GM21528 (cell line): ENCODE measurements around the gene ZNF80.
A peak's percentile ranks its signal among the peaks of the same experiment; 100 is the strongest.

ENCODE experiments used
- ATAC-seq: cut with Tn5 transposase; IDR thresholded peaks from one replicate; pipeline ENCODE4 v1.9.1; 2021; ENCODE audit warnings: mild to moderate bottlenecking, moderate library complexity; ENCODE audit not compliant: unreplicated experiment, low FRiP score

The ZNF80 gene

DNA sequence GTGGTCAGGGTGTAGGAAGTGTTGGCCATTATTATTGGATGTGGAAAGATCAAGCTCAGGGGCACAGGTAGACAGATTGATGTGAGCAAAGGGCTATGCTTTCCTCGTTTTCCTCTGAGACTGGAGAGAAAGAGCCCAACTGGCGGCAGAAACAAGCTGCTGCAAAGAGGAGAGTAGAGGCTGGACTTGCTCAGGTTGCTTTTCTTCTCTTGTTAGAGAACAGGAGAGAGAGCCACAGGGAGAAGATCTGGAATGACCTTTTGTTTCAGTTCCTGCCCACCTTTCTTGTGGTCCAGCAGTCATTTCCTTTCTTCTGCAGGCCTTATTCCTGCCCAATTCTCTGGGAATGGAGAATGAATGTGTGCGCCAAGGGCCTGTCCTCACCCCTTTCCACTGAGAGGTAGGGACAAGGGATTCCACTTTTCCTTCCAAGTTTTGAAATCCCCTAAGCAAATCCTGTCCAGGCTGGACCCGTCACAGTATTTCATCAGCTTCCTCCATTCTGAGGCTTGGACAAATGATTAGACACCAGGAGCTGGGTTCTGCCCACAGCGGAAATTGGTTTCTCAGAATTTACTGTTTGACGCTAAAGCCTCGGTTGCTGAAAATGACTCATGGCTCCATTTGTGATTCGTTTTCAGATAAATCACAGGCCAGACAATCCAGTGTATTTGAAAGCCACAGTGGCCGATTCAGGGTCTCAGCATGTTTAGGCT is 16.1 kb downstream of the ZNF80 start:
- no peak for ATAC-seq

- no peak for ATAC-seq
Measured at GRCh38 chr3:114219741-114220140, 17.6 kb downstream of the ZNF80 start.

DNA sequence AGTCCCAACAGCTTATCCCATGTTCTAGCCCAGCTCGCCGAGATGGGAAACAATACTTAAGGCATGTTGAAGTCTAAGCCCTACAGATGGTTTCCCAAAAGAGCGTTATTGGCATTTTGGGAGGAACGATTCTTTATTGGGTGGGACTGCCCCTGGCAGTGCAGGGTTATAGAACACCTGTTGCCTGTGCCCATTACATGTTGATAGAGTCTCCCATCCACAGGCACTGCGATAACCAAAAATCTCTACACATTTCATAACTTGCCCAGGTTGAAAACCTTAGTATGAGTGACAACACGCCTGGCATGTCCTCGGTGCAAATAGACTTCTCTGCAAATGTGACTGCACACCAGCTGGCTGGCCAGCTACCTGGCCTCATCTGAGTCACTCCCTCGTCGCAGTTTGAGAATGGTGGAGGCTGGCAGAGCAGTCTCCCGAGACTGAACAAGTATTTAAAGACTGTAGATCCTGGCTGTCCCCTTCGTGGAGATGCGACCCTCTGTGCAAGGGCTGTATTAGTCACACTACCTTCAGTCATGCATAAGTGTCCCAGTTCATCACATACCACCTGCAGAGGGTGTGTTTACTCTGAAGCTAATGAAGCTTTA is 18.7 kb downstream of the ZNF80 start:
- ATAC-seq: no peak

DNA sequence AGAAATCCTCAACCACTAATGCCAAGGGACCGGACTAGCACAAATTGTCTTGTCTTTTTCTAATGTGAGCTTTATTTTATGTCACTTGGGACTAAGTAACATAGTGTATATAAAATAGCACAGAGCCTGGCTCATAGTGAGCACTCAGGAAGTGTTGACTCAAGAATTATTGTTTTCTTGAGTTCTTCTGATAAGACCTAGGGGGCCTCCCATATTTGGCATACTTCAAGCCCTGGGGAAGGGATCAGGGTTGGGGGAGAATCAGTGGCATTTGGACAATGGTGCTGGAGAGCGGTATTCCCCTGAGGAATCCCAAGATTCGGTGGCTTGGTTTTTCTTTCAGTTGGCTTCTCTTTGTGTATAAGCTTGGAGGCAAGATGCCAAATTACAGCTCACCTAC is 19.4 kb downstream of the ZNF80 start:
- no peak for ATAC-seq

GRCh38 chr3:114217266-114217665 is 20.1 kb downstream of the ZNF80 start:
- no peak for ATAC-seq

DNA sequence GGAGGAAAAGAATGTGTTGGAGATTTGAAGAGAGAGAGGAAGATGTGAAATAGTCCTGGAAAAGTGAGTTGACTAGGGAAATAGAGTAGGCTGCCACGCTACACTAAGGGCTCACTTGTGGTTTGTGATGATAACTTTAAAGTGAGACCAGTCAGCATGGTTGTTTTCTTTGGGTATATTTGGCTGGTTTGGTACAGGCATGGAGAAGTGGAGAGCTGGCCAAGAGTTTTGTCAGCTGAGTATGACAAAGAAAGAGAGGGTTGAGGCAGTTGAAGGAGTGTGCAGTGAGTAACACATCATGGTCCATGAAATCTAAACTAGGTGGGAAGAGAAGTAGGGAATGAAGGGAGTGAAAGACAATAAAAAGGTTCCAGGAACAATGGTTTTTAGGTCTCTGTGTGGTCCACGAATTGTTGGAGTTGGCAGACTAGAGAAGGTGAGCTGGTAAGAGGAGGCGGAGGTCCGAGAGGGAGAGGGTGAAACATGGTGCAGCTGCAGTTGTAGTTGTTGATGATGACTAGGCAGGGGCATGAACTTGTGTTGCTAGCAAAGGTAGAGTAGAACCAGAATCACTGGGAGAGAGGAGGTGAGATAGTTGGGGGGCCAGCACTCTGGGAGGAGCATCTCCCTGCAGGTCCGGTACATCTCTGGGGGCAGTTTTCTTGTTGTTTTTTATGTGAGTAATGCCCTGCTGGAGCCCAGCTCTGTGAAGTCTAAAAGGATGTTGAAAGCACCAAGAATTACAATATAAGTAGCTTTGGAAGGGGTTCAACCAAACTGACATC is 21.0 kb downstream of the ZNF80 start:
- ATAC-seq: no peak

GRCh38 chr3:114214542-114215341 is 22.6 kb downstream of the ZNF80 start:
- peak; percentile 25 for ATAC-seq

GRCh38 chr3:114213627-114214541 is 23.5 kb downstream of the ZNF80 start:
- peak; percentile 85 for ATAC-seq

DNA sequence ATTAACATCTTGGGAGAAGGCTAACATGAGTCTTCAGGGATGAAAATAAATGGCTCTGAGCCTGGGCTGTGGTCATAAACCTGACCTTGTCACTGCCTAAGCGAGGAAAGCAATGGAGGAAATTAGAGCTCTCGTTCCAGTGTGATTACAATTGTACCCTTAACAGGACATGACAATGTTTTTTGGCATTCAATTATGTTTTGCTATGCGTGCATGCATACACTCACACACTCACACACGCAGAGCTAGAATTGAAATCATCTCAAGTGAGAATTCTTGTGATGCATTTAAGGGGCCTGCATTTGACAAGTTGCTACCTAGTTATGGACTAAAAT is 24.1 kb downstream of the ZNF80 start:
- ATAC-seq: peak; percentile 14

- no peak for ATAC-seq
Measured at GRCh38 chr3:114212646-114213045, 24.7 kb downstream of the ZNF80 start.

DNA sequence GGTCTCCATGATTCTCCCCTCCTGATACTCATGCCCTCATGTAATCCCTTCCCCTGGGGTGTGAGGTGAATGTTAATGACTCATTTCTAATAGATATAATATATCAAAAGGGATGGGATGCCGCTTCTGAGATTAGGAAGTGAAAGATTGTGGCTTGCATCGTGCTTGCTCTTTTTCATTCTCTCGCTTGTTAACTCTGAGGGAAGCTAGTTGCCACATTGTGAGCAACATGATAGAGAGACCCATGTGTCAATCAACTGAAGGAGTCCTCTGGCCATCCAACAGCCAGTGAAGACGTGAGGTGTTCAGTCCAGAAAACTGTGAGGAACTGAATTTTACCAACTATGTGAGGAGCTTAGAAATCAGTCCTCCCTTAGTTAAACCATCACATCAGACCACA is 29.6 kb downstream of the ZNF80 start:
- ATAC-seq: peak; percentile 89

GRCh38 chr3:114206342-114206741 is 31.0 kb downstream of the ZNF80 start:
- ATAC-seq: no peak

DNA sequence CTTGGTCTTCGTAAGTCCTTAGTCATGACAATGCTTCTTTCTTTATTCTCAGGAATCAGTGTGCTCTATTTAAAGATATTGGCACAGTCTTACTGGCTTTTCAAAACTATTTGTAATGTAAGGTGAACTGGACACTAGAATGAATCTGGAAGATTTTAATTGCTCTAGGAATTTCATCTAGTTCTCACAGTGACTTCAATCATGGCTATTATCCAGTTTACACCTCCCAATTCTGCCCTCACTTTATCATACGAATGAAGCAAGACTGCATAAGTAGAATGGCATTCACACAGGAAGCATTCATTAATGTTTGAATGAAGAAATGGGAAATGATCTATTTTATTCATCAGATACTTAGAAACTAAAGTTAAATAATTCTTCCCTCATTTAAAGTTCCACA is 31.8 kb downstream of the ZNF80 start:
- no peak for ATAC-seq

GRCh38 chr3:114194750-114195149 is 42.6 kb downstream of the ZNF80 start:
- ATAC-seq: no peak

DNA sequence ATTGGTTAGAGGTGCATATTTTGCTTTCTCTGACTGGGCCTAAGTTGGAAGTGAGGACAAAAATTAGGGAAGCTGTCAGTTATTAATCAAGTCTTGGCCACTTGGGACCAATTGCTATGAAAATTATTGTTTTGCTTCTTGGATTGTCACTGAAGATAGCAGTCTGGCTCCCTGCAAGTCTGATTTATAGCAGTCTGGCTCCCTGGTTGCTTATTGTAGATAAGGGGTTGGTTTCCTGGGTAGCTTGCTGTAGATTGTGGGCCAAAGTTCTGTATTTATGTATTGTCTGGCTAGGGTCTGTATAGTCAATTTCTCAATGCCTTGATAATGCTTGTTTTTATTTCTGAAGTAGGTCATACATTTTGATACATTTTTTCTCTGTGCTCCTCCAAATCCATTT is 45.2 kb downstream of the ZNF80 start:
- no peak for ATAC-seq

GRCh38 chr3:114186501-114186900 is 50.9 kb downstream of the ZNF80 start:
- no peak for ATAC-seq
